Heart left ventricle (tissue), 16 donors: ENCODE data around the gene BLZF1. TPM values are rescaled to one million over a fixed set of nuclear protein-coding genes. Genes with fewer than 3 reads are reported as not detected.

Experiments
- ATAC-seq, 4 donors: fragments of 200-7000 bp; cut with Tn5 transposase; one replicate each; pipeline ENCODE4 v1.9.1; 2020 to 2022; ENCODE audit warnings: moderate library complexity in 4 of 4, mild to moderate bottlenecking in 3 of 4, moderate number of reproducible peaks in 1 of 4
- DNase-seq, 5 donors: peaks; one replicate each; pipeline ENCODE4 v3.0.0-alpha.2; 2020
- H3K27ac ChIP-seq, 12 donors: fragments of 200-600 bp; sonication (generic) in 4 of 12; one replicate each; pipeline versions ENCODE4 v1.5.0 to v1.8.0; 2016 to 2022; ENCODE audit warnings: mild to moderate bottlenecking in 2 of 12
- H3K27me3 ChIP-seq, 9 donors: fragments of 200-600 bp; sonication (generic) in 2 of 9; one replicate each; pipeline versions ENCODE4 v1.5.1 to v1.8.0; 2016 to 2022; ENCODE audit warnings: mild to moderate bottlenecking in 3 of 9
- H3K36me3 ChIP-seq, 9 donors: fragments of 200-600 bp; sonication (generic) in 2 of 9; one replicate each; pipeline versions ENCODE4 v1.5.0 to v1.8.0; 2018 to 2022; ENCODE audit warnings: mild to moderate bottlenecking in 2 of 9
- H3K4me1 ChIP-seq, 12 donors: fragments of 200-600 bp; sonication (generic) in 4 of 12; one replicate each; pipeline versions ENCODE4 v1.5.0 to v1.8.0; 2016 to 2022; ENCODE audit warnings: mild to moderate bottlenecking in 3 of 12
- H3K4me3 ChIP-seq, 12 donors: fragments of 200-600 bp; sonication (generic) in 4 of 12; one replicate each; pipeline versions ENCODE4 v1.5.0 to v1.8.0; 2017 to 2022; ENCODE audit warnings: mild to moderate bottlenecking in 9 of 12, moderate library complexity in 4 of 12
- H3K9me3 ChIP-seq, 12 donors: fragments of 200-600 bp; sonication (generic) in 4 of 12; one replicate each; pipeline versions ENCODE4 v1.5.0 to v1.8.0; 2016 to 2022; ENCODE audit warnings: mild to moderate bottlenecking in 1 of 12
- CTCF ChIP-seq, 12 donors: fragments of 200-600 bp; sonication (generic) in 4 of 12; IDR thresholded peaks; one replicate each; pipeline versions ENCODE4 v1.5.0 to v1.8.0; 2018 to 2022; ENCODE audit warnings: antibody characterized with exemption in 12 of 12, mild to moderate bottlenecking in 5 of 12
- POLR2A ChIP-seq, 2 donors: fragments of 450-650 bp; IDR thresholded peaks; one replicate each; pipeline ENCODE4 v1.6.1; 2017; ENCODE audit warnings: antibody characterized with exemption in 2 of 2, mild to moderate bottlenecking in 2 of 2, moderate library complexity in 2 of 2
- WGBS, 4 donors: extraction: QIAGEN DNeasy Blood & Tissue Kit in 2 of 4; methylation state at CpG; one replicate each; pipeline versions ENCODE4 v1.1.5 to v1.1.7; 2013 to 2018; 5-methylcytosine and 5-hydroxymethylcytosine counted together
- intact Hi-C, 10 donors: fragments of 100-400 bp; cut with DNase I; formaldehyde crosslinking; loops; one replicate each; pipeline versions ENCODE4 v1.11.1 to v1.14.2; 2022
- long read RNA-seq, 3 donors: library from polyadenylated mRNA; unstranded; transcript quantifications; one replicate each; pipeline ENCODE4 v2.0.0, GENCODE V29; 2020 to 2021
- polyA plus RNA-seq, 2 donors: library from polyadenylated mRNA; stranded (reverse); fragments of 200-250 nt; gene quantifications; one replicate each; pipeline ENCODE4 v1.2.3, GENCODE V29; 2013
- total RNA-seq, 9 donors: library from RNA; depleted of rRNA in 2 of 9; stranded (reverse); fragments of >200 nt in 2 of 9; fragmentation: NEBNext Ultra II Directional in 3 of 9; extraction: Animal tissue kit (Norgen Biotek cat#: 25700) in 3 of 9; gene quantifications; one replicate each; pipeline versions ENCODE4 v1.1.0 to v1.2.4, GENCODE V29; 2016 to 2023
- donor health status: ischemic (EF 13 %, LVEDD 7.1; RV severe dilation, severe dysfunction).
- donor health status: healthy with polysubstance abuse.
- donor health status: DM: no; HTN: yes; CAD: no.
- donor health status: DM: no; HTN: no; CAD: no.
- donor health status: ischemic (EF 25% LVEDD 6.9; RV normal size, moderate dysfunction).
- donor health status: ischemic (EF 25% LVEDD 5.7; RV mildly dilated, moderate dysfunction).
- donor health status: healthy.
- donor health status: DM: yes; HTN: yes; CAD: no.
- donor health status: ischemic (EF 35%, LVEDD 5.7; RV mildly dilated, moderate dysfunction).
- donor health status: nonischemic (EF 11% LVEDD 7.7; RV severe dilation, severe dysfunction).
- donor health status: DM: yes; HTN: yes; CAD: no.
- donor health status: PGD.
- donor health status: ischemic (EF 29% LVEDD 5.4; RV normal size, mild dysfunction).
- donor health status: nonischemic (EF 23%, LVEDD 6.1; RV moderate dilation, normal function).

The BLZF1 gene
- total RNA-seq: 10 to 100 TPM; 16.5 to 31.3 (median 23.6) TPM
- 10 to 100 TPM in 1 of 2 donors, 1 to 10 TPM in 1; 7.5 to 18.0 TPM for polyA plus RNA-seq
- long read RNA-seq, donor 1, transcript BLZF1-203 (7 exons, 2,749 nt): major isoform, 14 of 30 reads
- long read RNA-seq, donor 1, partial matches to known transcripts: 2 of 30 reads
- long read RNA-seq, donor 1, other reads (novel, unspliced or antisense): 13 of 30 reads
- long read RNA-seq, donor 2, transcript BLZF1-203 (7 exons, 2,749 nt): major isoform, 54 of 91 reads
- long read RNA-seq, donor 2, partial matches to known transcripts: 15 of 91 reads
- long read RNA-seq, donor 2, other reads (novel, unspliced or antisense): 21 of 91 reads
- long read RNA-seq, donor 3, transcript BLZF1-203 (7 exons, 2,749 nt): major isoform, 16 of 33 reads
- long read RNA-seq, donor 3, partial matches to known transcripts: 1 of 33 reads
- long read RNA-seq, donor 3, other reads (novel, unspliced or antisense): 16 of 33 reads

- intact Hi-C loops: loop anchor here in 5 of 10 donors (5.0 to 10.0 kb wide), 3 partner anchors 119 to 1023 kb away; partner anchors contain the start of gene SLC19A2 (in 3 of the 5)
- Histone ChIP-seq H3K4me1 (peaks cover 0 to 51% (median 14%) of the 10 kb centered on the region in 12 donors), H3K4me3 (peak within 1 kb of the TSS; percentile 50 to 85 (median 74)), H3K9me3 (peaks cover 0 to 6% (median 0%) of the 10 kb centered on the region in 12 donors), H3K27me3 (no peaks in the 10 kb centered on the region), H3K27ac (peak within 1 kb of the TSS; percentile 19 to 94 (median 80)), H3K36me3 (peaks cover 0 to 36% (median 32%) of the 10 kb centered on the region in 9 donors)
- WGBS, 4 donors: 0 to 1% (median 0%) methylated on average over 37 of the region's 37 CpGs
- ATAC-seq: peak; percentile 99 to 100 (median 100)
- peak; percentile 95 to 97 (median 97) for DNase-seq
- TF ChIP-seq CTCF (IDR thresholded peaks at IDR 0.05): no peak
- TF ChIP-seq POLR2A (IDR thresholded peaks at IDR 0.05): peak in 1 of 2 donors; percentile 31
These were observed at the start of gene BLZF1, which contains the start of gene NME7 for GRCh38 chr1:169367686-169368405. TSS of gene BLZF1 (plus strand) at chr1:169368195. CDS start at chr1:169369523, 1,328 bp downstream. TSS of gene NME7 (minus strand) at chr1:169367797. CDS start at chr1:169367710, 87 bp downstream.

GRCh38 chr1:169318536-169319244, 49.3 kb upstream of the BLZF1 start:
- DNase-seq: no peak
- no peak for ATAC-seq
- H3K4me3 ChIP-seq: no peak overlapping the region
- peaks cover 0 to 6% (median 0%) of the 10 kb centered on the region in 9 donors for H3K36me3 ChIP-seq
- no peaks in the 10 kb centered on the region for H3K9me3 ChIP-seq
- 83 to 90% (median 88%) methylated on average over 3 of the region's 3 CpGs for WGBS, 4 donors
- no peak overlapping the region for H3K27ac ChIP-seq
- TF ChIP-seq CTCF (IDR thresholded peaks at IDR 0.05): no peak
- TF ChIP-seq POLR2A (IDR thresholded peaks at IDR 0.05): no peak
- H3K27me3 ChIP-seq: no peaks in the 10 kb centered on the region
- intact Hi-C loops: no loop called here
- H3K4me1 ChIP-seq: no peaks in the 10 kb centered on the region

- H3K27ac ChIP-seq: no peak overlapping the region
- DNase-seq (no peak), ATAC-seq (no peak)
- peaks cover 0 to 6% (median 0%) of the 10 kb centered on the region in 12 donors for H3K4me1 ChIP-seq
- WGBS, 4 donors: 87 to 94% (median 91%) methylated on average over 1 of the region's 1 CpG
- intact Hi-C loops: no loop called here
- H3K36me3 ChIP-seq: peaks cover 0 to 6% (median 0%) of the 10 kb centered on the region in 9 donors
- no peak overlapping the region for H3K4me3 ChIP-seq
- no peaks in the 10 kb centered on the region for H3K9me3 ChIP-seq
- TF ChIP-seq POLR2A (IDR thresholded peaks at IDR 0.05): no peak
- TF ChIP-seq CTCF (IDR thresholded peaks at IDR 0.05): no peak
- H3K27me3 ChIP-seq: no peaks in the 10 kb centered on the region
These were observed 46.5 kb upstream of the BLZF1 start for GRCh38 chr1:169321539-169321938.
